ENCODE results near the gene SYNGAP1. TPM values are rescaled to one million over a fixed set of nuclear protein-coding genes. Genes with fewer than 3 reads are reported as not detected.

The SYNGAP1 gene
- total and polyA plus RNA-seq, 2 of the 4 experiments (the other 2 are of a cell fraction), result 1.4 to 17.0 TPM

DNA sequence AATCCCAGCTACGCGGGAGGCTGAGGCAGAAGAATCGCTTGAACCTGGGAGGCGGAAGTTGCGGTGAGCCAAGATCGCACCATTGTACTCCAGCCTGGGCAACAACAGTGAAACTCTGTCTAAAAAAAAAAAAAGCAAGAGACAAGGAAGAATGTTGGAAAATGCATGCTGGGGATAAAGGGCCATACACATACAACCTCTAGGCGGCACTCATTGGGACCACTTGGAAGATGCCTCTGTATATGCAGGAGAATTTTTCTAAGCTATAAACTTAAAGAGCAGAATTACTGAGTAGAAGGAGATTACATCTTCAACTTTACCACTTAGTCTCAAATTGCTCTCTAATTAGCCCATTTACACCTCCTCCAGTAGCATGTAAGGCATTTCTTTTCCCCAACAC is 77.3 kb downstream of the SYNGAP1 start:
- intact Hi-C loops (cut with micrococcal nuclease) (no loop called here), dilution Hi-C loops (cut with HindIII; ENCODE audit: low sequenced_read_pairs, unreplicated experiment) (no loop called here), in situ Hi-C loops (cut with MboI; ENCODE audit: low sequenced_read_pairs) (no loop called here)
- Histone ChIP-seq H3K23ac (ENCODE audit: low read depth, low read length) (no peak overlapping the region), H3K56ac (ENCODE audit: extremely low read depth, insufficient read depth, low read length) (no peak overlapping the region), H3K14ac (replicated peaks; ENCODE audit: low read depth, low read length) (no peak overlapping the region), H3K9me3 (ENCODE audit: control insufficient read depth, insufficient read depth, low read length) (no peaks in the 10 kb centered on the region), H2BK20ac (ENCODE audit: low read depth, low read length) (no peak overlapping the region), H2AK5ac (ENCODE audit: low read depth, low read length) (no peak overlapping the region), H3K4me3 (ENCODE audit: insufficient read depth, low read depth, low read length) (no peak overlapping the region), H3K36me3 (ENCODE audit: control insufficient read depth, insufficient read depth, low read length) (no peaks in the 10 kb centered on the region), H4K5ac (ENCODE audit: low read depth, low read length) (no peak overlapping the region), H4K91ac (ENCODE audit: insufficient read depth, low read depth, low read length) (no peak overlapping the region), H3K79me1 (ENCODE audit: low read depth in 1 of 2, low read length in 2 of 2) (no peaks in the 10 kb centered on the region), H2AK9ac (replicated peaks; ENCODE audit: low read depth, low read length, poor library complexity) (no peak overlapping the region), H3K9me1 (ENCODE audit: insufficient read depth, low read length) (no peaks in the 10 kb centered on the region), H3K4ac (ENCODE audit: low read depth, low read length) (no peak overlapping the region), H3K18ac (ENCODE audit: low read depth, low read length) (no peak overlapping the region), H3K27ac (ENCODE audit: insufficient read depth, low read length) (no peak overlapping the region), H3K4me1 (ENCODE audit: control insufficient read depth, insufficient read depth, low read length) (no peaks in the 10 kb centered on the region), H2AFZ (replicated peaks; ENCODE audit: low read length, poor library complexity) (no peak overlapping the region), H2BK120ac (ENCODE audit: low read depth, low read length) (no peak overlapping the region), H3K9ac (ENCODE audit: low read depth, low read length) (no peak overlapping the region), H2BK15ac (ENCODE audit: low read depth, low read length) (no peak overlapping the region), H3K27me3 (ENCODE audit: control insufficient read depth, insufficient read depth, low read length) (peaks cover 12% of the 10 kb centered on the region), H3K4me2 (ENCODE audit: low read depth, low read length) (no peak overlapping the region), H2BK5ac (ENCODE audit: low read depth, low read length, poor library complexity, severe bottlenecking) (no peak overlapping the region), H4K20me1 (ENCODE audit: insufficient read depth, low read length) (no peaks in the 10 kb centered on the region), H4K8ac (ENCODE audit: low read depth in 2 of 2, low read length in 2 of 2) (no peak overlapping the region)
- no TSS peak for BruUV-seq (replicated peaks)
- CTCF ChIA-PET, result no interaction called here
- POLR2A ChIA-PET (ENCODE audit: unreplicated experiment), result no interaction called here
- no peak for TF ChIP-seq RAD21 (IDR thresholded peaks at IDR 0.05; ENCODE audit: low read length)
- TF ChIP-seq CEBPB (IDR thresholded peaks at IDR 0.05; ENCODE audit: low read depth, low read length), result no peak
- no peak for TF ChIP-seq NFE2L2 (IDR thresholded peaks at IDR 0.05; ENCODE audit: low read depth, low read length)
- TF ChIP-seq MXI1 (IDR thresholded peaks at IDR 0.05; ENCODE audit: borderline replicate concordance, low read depth, low read length), result no peak
- TF ChIP-seq SMC3 (IDR thresholded peaks at IDR 0.05; ENCODE audit: low read depth, low read length), result no peak
- no peak for TF ChIP-seq POLR2A (IDR thresholded peaks at IDR 0.05; ENCODE audit: low read depth, low read length)
- TF ChIP-seq, protein P1, sequence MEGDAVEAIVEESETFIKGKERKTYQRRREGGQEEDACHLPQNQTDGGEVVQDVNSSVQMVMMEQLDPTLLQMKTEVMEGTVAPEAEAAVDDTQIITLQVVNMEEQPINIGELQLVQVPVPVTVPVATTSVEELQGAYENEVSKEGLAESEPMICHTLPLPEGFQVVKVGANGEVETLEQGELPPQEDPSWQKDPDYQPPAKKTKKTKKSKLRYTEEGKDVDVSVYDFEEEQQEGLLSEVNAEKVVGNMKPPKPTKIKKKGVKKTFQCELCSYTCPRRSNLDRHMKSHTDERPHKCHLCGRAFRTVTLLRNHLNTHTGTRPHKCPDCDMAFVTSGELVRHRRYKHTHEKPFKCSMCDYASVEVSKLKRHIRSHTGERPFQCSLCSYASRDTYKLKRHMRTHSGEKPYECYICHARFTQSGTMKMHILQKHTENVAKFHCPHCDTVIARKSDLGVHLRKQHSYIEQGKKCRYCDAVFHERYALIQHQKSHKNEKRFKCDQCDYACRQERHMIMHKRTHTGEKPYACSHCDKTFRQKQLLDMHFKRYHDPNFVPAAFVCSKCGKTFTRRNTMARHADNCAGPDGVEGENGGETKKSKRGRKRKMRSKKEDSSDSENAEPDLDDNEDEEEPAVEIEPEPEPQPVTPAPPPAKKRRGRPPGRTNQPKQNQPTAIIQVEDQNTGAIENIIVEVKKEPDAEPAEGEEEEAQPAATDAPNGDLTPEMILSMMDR (conservative IDR thresholded peaks at IDR 0.05; ENCODE audit: low read depth, low read length), result no peak
- no peak for TF ChIP-seq RCOR1 (IDR thresholded peaks at IDR 0.05; ENCODE audit: insufficient replicate concordance, low read length)
- no peak for TF ChIP-seq MAFK (IDR thresholded peaks at IDR 0.05; ENCODE audit: low read depth, low read length)
- no peak for TF ChIP-seq MAZ (IDR thresholded peaks at IDR 0.05; ENCODE audit: borderline replicate concordance, low read depth, low read length)
- no peak for TF ChIP-seq FOS (IDR thresholded peaks at IDR 0.05; ENCODE audit: low read depth, low read length)
- TF ChIP-seq, protein P2, sequence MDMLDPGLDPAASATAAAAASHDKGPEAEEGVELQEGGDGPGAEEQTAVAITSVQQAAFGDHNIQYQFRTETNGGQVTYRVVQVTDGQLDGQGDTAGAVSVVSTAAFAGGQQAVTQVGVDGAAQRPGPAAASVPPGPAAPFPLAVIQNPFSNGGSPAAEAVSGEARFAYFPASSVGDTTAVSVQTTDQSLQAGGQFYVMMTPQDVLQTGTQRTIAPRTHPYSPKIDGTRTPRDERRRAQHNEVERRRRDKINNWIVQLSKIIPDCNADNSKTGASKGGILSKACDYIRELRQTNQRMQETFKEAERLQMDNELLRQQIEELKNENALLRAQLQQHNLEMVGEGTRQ (IDR thresholded peaks at IDR 0.05; ENCODE audit: low read depth, low read length), result no peak
- no peak for TF ChIP-seq RFX5 (IDR thresholded peaks at IDR 0.05; ENCODE audit: low read depth, low read length)
- TF ChIP-seq, protein P3, sequence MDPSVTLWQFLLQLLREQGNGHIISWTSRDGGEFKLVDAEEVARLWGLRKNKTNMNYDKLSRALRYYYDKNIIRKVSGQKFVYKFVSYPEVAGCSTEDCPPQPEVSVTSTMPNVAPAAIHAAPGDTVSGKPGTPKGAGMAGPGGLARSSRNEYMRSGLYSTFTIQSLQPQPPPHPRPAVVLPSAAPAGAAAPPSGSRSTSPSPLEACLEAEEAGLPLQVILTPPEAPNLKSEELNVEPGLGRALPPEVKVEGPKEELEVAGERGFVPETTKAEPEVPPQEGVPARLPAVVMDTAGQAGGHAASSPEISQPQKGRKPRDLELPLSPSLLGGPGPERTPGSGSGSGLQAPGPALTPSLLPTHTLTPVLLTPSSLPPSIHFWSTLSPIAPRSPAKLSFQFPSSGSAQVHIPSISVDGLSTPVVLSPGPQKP (IDR thresholded peaks at IDR 0.05; ENCODE audit: borderline replicate concordance, low read depth, low read length), result no peak
- no peak for TF ChIP-seq BHLHE40 (IDR thresholded peaks at IDR 0.05; ENCODE audit: low read depth, low read length)
- TF ChIP-seq CHD1 (IDR thresholded peaks at IDR 0.05; ENCODE audit: low read depth, low read length), result no peak
- ATAC-seq (ENCODE audit: low read depth) (no peak), DNase-seq (no peak)
- no CpG with 5 or more reads among the region's 7 CpGs for WGBS, 2 experiments (ENCODE audit: extremely low coverage in 2 of 2, insufficient read length in 1 of 2)
